B cell (primary cell): ENCODE results near the gene HLA-F. TPM values are rescaled to one million over a fixed set of nuclear protein-coding genes. Genes with fewer than 3 reads are reported as not detected.

Experiments used
- ATAC-seq: fragments of 200-7000 bp; cut with Tn5 transposase; one replicate; pipeline ENCODE4 v1.10.0; 2021; ENCODE audit warnings: low read depth, mild to moderate bottlenecking, moderate number of reproducible peaks, moderate library complexity
- CTCF ChIA-PET: fragments of 350-600 bp; sonication (Branson Sonifier 250); formaldehyde crosslinking; loops from one replicate; lab custom pipeline; 2021; ENCODE audit warnings: antibody characterized with exemption, inconsistent platforms; lab: Charles Lee
- POLR2A ChIA-PET: fragments of 350-600 bp; sonication (Branson Sonifier 250); formaldehyde crosslinking; loops from one replicate; lab custom pipeline; 2021; ENCODE audit warnings: antibody characterized with exemption; lab: Charles Lee
- DNase-seq: peaks from one replicate; pipeline ENCODE4 v3.0.0; 2013
- H2AFZ ChIP-seq: 2 replicates; pipeline ENCODE4 v1.6.1; 2012; ENCODE audit warnings: mild to moderate bottlenecking, low read depth, low read length; ENCODE audit not compliant: insufficient read depth, poor library complexity, severe bottlenecking
- H3K27ac ChIP-seq, 2 donors: 1 replicate in 1 of 2; 2 replicates in 1 of 2; pipeline ENCODE4 v1.5.1; 2012 to 2013; ENCODE audit warnings: low read length in 2 of 2, mild to moderate bottlenecking in 2 of 2, moderate library complexity in 1 of 2
- H3K27me3 ChIP-seq, 4 experiments: fragments of 200-600 bp in 1 of 4; sonication (generic) in 1 of 4; replicated peaks in 1 of 4; 1 replicate in 2 of 4; 2 replicates in 2 of 4; pipeline versions ENCODE4 v1.6.1 to v1.7.0; 2013 to 2016; ENCODE audit warnings: low read length in 3 of 4, mild to moderate bottlenecking in 2 of 4, mixed read lengths in 1 of 4, moderate library complexity in 1 of 4; ENCODE audit not compliant: insufficient read depth in 4 of 4, control insufficient read depth in 3 of 4; ENCODE audit errors: control extremely low read depth in 1 of 4
- H3K36me3 ChIP-seq, 2 experiments: replicated peaks in 1 of 2; 1 replicate in 1 of 2; 2 replicates in 1 of 2; pipeline versions ENCODE4 v1.6.1 to v1.7.1; 2013; ENCODE audit warnings: low read length in 1 of 2; ENCODE audit not compliant: insufficient read depth in 2 of 2, control insufficient read depth in 1 of 2; ENCODE audit errors: control extremely low read depth in 1 of 2, extremely low read depth in 1 of 2
- H3K4me1 ChIP-seq, 2 donors: fragments of 200-600 bp in 1 of 2; sonication (generic) in 1 of 2; 1 replicate in 1 of 2; 2 replicates in 1 of 2; pipeline versions ENCODE4 v1.5.1 to v1.6.1; 2013 to 2017; ENCODE audit warnings: low read length in 2 of 2; ENCODE audit not compliant: control insufficient read depth in 2 of 2, insufficient read depth in 2 of 2
- H3K4me2 ChIP-seq: replicated peaks from 2 replicates; pipeline ENCODE3; 2012; ENCODE audit warnings: mild to moderate bottlenecking, low read depth, low read length; ENCODE audit not compliant: poor library complexity, severe bottlenecking
- H3K4me3 ChIP-seq, 5 experiments: fragments of 200-600 bp in 1 of 5; sonication (generic) in 1 of 5; 1 replicate in 3 of 5; 2 replicates in 2 of 5; pipeline versions ENCODE4 v1.5.1 to v1.7.0; 2011 to 2016; ENCODE audit warnings: low read length in 4 of 5, mild to moderate bottlenecking in 4 of 5, low read depth in 2 of 5, control low read depth in 1 of 5, moderate library complexity in 1 of 5; ENCODE audit not compliant: insufficient read depth in 1 of 5; ENCODE audit errors: control extremely low read depth in 1 of 5, extremely low read depth in 1 of 5
- H3K79me2 ChIP-seq: fragments of 200-600 bp; sonication (generic); one replicate; pipeline ENCODE4 v1.6.0; 2016; ENCODE audit warnings: low read length; ENCODE audit not compliant: control insufficient read depth, insufficient read depth
- H3K9ac ChIP-seq: fragments of 200-600 bp; sonication (generic); 2 replicates; pipeline ENCODE4 v1.6.1; 2017; ENCODE audit warnings: mild to moderate bottlenecking, low read length, moderate library complexity
- H3K9me3 ChIP-seq, 3 donors: one replicate each; pipeline versions ENCODE4 v1.6.1 to v1.7.1; 2013; ENCODE audit warnings: low read length in 2 of 3; ENCODE audit not compliant: control insufficient read depth in 2 of 3, insufficient read depth in 1 of 3; ENCODE audit errors: control extremely low read depth in 1 of 3
- H4K20me1 ChIP-seq: 2 replicates; pipeline ENCODE4 v1.6.0; 2012; ENCODE audit warnings: mild to moderate bottlenecking, low read length; ENCODE audit not compliant: insufficient read depth, control insufficient read depth, poor library complexity, severe bottlenecking
- H3K27ac Mint-ChIP-seq: one replicate; pipeline ENCODE4 v1.8.0; 2021; ENCODE audit warnings: mixed read lengths
- H3K27me3 Mint-ChIP-seq: one replicate; pipeline ENCODE4 v1.8.0; 2021; ENCODE audit warnings: mixed read lengths
- H3K4me1 Mint-ChIP-seq: one replicate; pipeline ENCODE4 v1.8.0; 2021; ENCODE audit warnings: mixed read lengths
- H3K4me3 Mint-ChIP-seq: one replicate; pipeline ENCODE4 v1.8.0; 2021; ENCODE audit warnings: mixed read lengths
- H3K9me3 Mint-ChIP-seq: one replicate; pipeline ENCODE4 v1.8.0; 2022; ENCODE audit warnings: mixed read lengths; ENCODE audit not compliant: insufficient read depth
- EZH2 ChIP-seq: IDR thresholded peaks from 2 replicates; pipeline ENCODE4 v1.6.1; 2012; ENCODE audit warnings: borderline replicate concordance, low read depth, mild to moderate bottlenecking, moderate library complexity, low read length; ENCODE audit not compliant: insufficient read depth, poor library complexity, severe bottlenecking
- WGBS: methylation state at CpG from one replicate; pipeline ENCODE4 v1.1.5; 2013; ENCODE audit warnings: missing lambda C conversion rate; ENCODE audit not compliant: insufficient coverage; 5-methylcytosine and 5-hydroxymethylcytosine counted together
- intact Hi-C: fragments of 100-400 bp; cut with micrococcal nuclease; formaldehyde crosslinking; loops from one replicate; pipeline ENCODE4 v1.10.0; 2022
- polyA plus RNA-seq: library from polyadenylated mRNA; depleted of rRNA; stranded (reverse); fragments of >200 nt; gene quantifications from 2 replicates; pipeline ENCODE4 v1.2.3, GENCODE V29; 2012
- total RNA-seq, 2 donors: library from RNA; stranded (reverse); fragments of 120-200 nt in 1 of 2; gene quantifications; 1 replicate in 1 of 2; 2 replicates in 1 of 2; pipeline versions ENCODE4 v1.2.3 to v1.2.4, GENCODE V29; 2013 to 2022
- TF ChIP-seq, protein P1 (sequence below): fragments of 200-600 bp; IDR thresholded peaks from one replicate; pipeline ENCODE4 v1.8.0; 2022; ENCODE audit warnings: antibody characterized with exemption, mild to moderate bottlenecking

The HLA-F gene
- total and polyA plus RNA-seq, 2 donors (not counting 1 experiment from before 2014, with no cell fraction given) = 895 to 1,409 TPM

DNA sequence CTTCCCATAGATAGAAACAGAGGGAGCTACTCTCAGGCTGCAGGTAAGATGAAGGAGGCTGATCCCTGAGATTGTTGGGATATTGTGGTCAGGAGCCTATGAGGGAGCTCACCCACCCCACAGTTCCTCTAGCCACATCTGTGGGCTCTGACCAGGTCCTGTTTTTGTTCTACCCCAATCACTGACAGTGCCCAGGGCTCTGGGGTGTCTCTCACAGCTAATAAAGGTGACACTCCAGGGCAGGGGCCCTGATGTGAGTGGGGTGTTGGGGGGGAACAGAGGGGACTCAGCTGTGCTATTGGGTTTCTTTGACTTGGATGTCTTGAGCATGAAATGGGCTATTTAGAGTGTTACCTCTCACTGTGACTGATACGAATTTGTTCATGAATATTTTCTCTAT lies 2.8 kb downstream of the HLA-F start:
- no peaks in the 10 kb centered on the region for H3K27me3 Mint-ChIP-seq
- H3K9me3 Mint-ChIP-seq = no peaks in the 10 kb centered on the region
- Histone ChIP-seq H3K4me2 (peak overlapping the region; percentile 95), H3K36me3 (peaks cover 0 to 43% of the 10 kb centered on the region in 2 experiments), H2AFZ (no peak overlapping the region), H3K27ac (peak overlapping the region in 1 of 2 donors; percentile 50), H3K4me3 (peak overlapping the region in 3 of 5 experiments; percentile 21 to 100 (median 90)), H3K9ac (peak overlapping the region; percentile 100), H3K27me3 (no peaks in the 10 kb centered on the region), H3K9me3 (no peaks in the 10 kb centered on the region), H3K4me1 (peaks cover 29 to 43% of the 10 kb centered on the region in 2 donors), H3K79me2 (peaks cover 48% of the 10 kb centered on the region), H4K20me1 (peaks cover 48% of the 10 kb centered on the region)
- ChIA-PET POLR2A (interaction anchor here (1.0 to 1.5 kb wide), 3 partner anchors 10 to 334 kb away, joined by 3 to 6 read pairs (median 6); partner anchors contain the start of gene POLR1H), CTCF (interaction anchor here (1.4 to 3.9 kb wide), 5 partner anchors 10 to 72 kb away, joined by 5 to 41 read pairs (median 11); no protein-coding TSS in a partner anchor)
- intact Hi-C loops = no loop called here
- H3K27ac Mint-ChIP-seq = peak overlapping the region; percentile 84
- TF ChIP-seq, protein P1, sequence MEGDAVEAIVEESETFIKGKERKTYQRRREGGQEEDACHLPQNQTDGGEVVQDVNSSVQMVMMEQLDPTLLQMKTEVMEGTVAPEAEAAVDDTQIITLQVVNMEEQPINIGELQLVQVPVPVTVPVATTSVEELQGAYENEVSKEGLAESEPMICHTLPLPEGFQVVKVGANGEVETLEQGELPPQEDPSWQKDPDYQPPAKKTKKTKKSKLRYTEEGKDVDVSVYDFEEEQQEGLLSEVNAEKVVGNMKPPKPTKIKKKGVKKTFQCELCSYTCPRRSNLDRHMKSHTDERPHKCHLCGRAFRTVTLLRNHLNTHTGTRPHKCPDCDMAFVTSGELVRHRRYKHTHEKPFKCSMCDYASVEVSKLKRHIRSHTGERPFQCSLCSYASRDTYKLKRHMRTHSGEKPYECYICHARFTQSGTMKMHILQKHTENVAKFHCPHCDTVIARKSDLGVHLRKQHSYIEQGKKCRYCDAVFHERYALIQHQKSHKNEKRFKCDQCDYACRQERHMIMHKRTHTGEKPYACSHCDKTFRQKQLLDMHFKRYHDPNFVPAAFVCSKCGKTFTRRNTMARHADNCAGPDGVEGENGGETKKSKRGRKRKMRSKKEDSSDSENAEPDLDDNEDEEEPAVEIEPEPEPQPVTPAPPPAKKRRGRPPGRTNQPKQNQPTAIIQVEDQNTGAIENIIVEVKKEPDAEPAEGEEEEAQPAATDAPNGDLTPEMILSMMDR = no peak
- no peak for TF ChIP-seq EZH2
- ATAC-seq (no peak), DNase-seq (no peak)
- H3K4me3 Mint-ChIP-seq = peak overlapping the region; percentile 96
- H3K4me1 Mint-ChIP-seq = peaks cover 76% of the 10 kb centered on the region
- 67% methylated on average over 1 of the region's 1 CpG for WGBS

DNA sequence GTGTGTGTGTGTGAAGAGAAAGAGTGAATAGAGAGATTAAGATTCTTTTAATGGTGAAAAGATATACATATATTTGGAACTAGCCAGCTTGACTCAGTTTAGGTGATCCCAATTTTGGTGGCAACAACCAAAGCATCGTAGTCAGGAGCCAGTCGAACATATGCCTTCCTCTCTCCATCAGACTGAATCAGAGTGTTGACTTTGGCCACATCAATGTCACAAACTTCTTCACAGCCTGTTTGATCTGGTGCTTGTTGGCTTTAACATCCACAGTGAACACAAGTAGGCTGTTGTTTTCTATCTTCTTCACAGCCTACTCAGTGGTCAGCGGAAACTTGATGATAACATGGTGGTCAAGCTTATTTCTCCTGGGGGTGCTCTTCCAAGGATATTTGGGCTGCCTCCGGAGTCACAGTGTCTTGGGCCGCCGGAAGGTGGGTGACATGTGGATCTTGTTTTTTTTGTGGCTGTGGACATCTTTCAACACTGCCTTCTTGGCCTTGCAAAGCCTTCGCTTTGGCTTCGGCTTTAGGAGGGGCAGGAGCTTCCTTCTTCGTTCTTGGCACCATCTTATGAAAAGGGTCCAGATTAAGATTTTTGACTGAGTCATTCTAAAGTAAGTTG lies 3.4 kb downstream of the HLA-F start:
- Histone ChIP-seq H3K27ac (no peak overlapping the region), H2AFZ (no peak overlapping the region), H3K79me2 (peaks cover 43% of the 10 kb centered on the region), H3K4me1 (peaks cover 29 to 39% of the 10 kb centered on the region in 2 donors), H3K9me3 (no peaks in the 10 kb centered on the region), H3K4me3 (no peak overlapping the region), H3K36me3 (peaks cover 0 to 43% of the 10 kb centered on the region in 2 experiments), H3K27me3 (no peaks in the 10 kb centered on the region), H3K4me2 (peak overlapping the region; percentile 95), H3K9ac (no peak overlapping the region), H4K20me1 (peaks cover 48% of the 10 kb centered on the region)
- no peak for DNase-seq
- intact Hi-C loops = no loop called here
- H3K4me1 Mint-ChIP-seq = peaks cover 75% of the 10 kb centered on the region
- no peaks in the 10 kb centered on the region for H3K27me3 Mint-ChIP-seq
- no peaks in the 10 kb centered on the region for H3K9me3 Mint-ChIP-seq
- WGBS = 100% methylated on average over 2 of the region's 9 CpGs
- no peak for ATAC-seq
- ChIA-PET POLR2A (no interaction called here), CTCF (interaction anchor here (0.7 to 3.9 kb wide), 7 partner anchors 9 to 250 kb away, joined by 3 to 41 read pairs (median 7); no protein-coding TSS in a partner anchor)
- H3K4me3 Mint-ChIP-seq = peak overlapping the region; percentile 96
- TF ChIP-seq EZH2 = no peak
- TF ChIP-seq, protein P1 = no peak
- peak overlapping the region; percentile 53 for H3K27ac Mint-ChIP-seq
